Endothelial cell of umbilical vein (primary cell): Measurements from ENCODE around the gene MAP1S. TPM values are rescaled to one million over a fixed set of nuclear protein-coding genes. Genes with fewer than 3 reads are reported as not detected.

Experiments
- BruUV-seq: library from RNA; stranded (reverse); fragments of 400-500 nt; replicated peaks from 2 replicates; lab custom pipeline; 2021; lab: Mats Ljungman, UMichigan
- CTCF ChIA-PET: fragments of 300-600, 350-600 bp; sonication (Branson Sonifier 250); formaldehyde crosslinking; loops from one replicate; lab custom pipeline; 2021; ENCODE audit warnings: antibody characterized with exemption, inconsistent platforms; lab: Charles Lee
- POLR2A ChIA-PET: fragments of 300-600, 350-600 bp; sonication (Branson Sonifier 250); formaldehyde crosslinking; loops from one replicate; lab custom pipeline; 2021; ENCODE audit warnings: antibody characterized with exemption, inconsistent platforms; lab: Charles Lee
- DNase-seq: peaks from one replicate; pipeline ENCODE4 v3.0.0-alpha.2; 2011; ENCODE audit warnings: low read depth, low spot score
- FAIRE-seq: peaks from 2 replicates; lab custom pipeline; 2011; peaks lifted over from hg19 to GRCh38; lab: Jason Lieb, UNC
- H2AFZ ChIP-seq: 2 replicates; pipeline ENCODE4 v1.6.0; 2012; ENCODE audit warnings: low read depth, low read length, control low read depth, inconsistent platforms
- H3K27ac ChIP-seq: 2 replicates; pipeline ENCODE4 v1.5.1; 2011; ENCODE audit warnings: low read depth, mild to moderate bottlenecking, control low read depth, low read length, moderate library complexity; ENCODE audit not compliant: insufficient read depth
- H3K27me3 ChIP-seq, 2 experiments: 2 replicates each; pipeline versions ENCODE4 v1.6.0 to v1.6.1; 2011; ENCODE audit warnings: low read length in 2 of 2, mixed read lengths in 1 of 2; ENCODE audit not compliant: control insufficient read depth in 2 of 2, insufficient read depth in 2 of 2
- H3K36me3 ChIP-seq, 2 experiments: 2 replicates in 1 of 2; 3 replicates in 1 of 2; pipeline ENCODE4 v1.5.1; 2011; ENCODE audit warnings: low read length in 2 of 2, mild to moderate bottlenecking in 1 of 2, moderate library complexity in 1 of 2; ENCODE audit not compliant: control insufficient read depth in 2 of 2, insufficient read depth in 2 of 2; ENCODE audit errors: extremely low read depth in 1 of 2
- H3K4me1 ChIP-seq: 3 replicates; pipeline ENCODE4 v1.5.1; 2011; ENCODE audit warnings: mild to moderate bottlenecking, low read length; ENCODE audit not compliant: control insufficient read depth, insufficient read depth; ENCODE audit errors: extremely low read depth
- H3K4me2 ChIP-seq: 2 replicates; pipeline ENCODE4 v1.6.1; 2011; ENCODE audit warnings: low read length, control low read depth, mixed read lengths; ENCODE audit not compliant: insufficient read depth
- H3K4me3 ChIP-seq, 3 experiments: fragments of 200-600 bp in 1 of 3; sonication (generic), shearing (Covaris generic) in 1 of 3; replicated peaks in 1 of 3; 2 replicates each; pipeline ENCODE4 v1.5.1; 2011 to 2016; ENCODE audit warnings: control low read depth in 3 of 3, low read length in 3 of 3, mild to moderate bottlenecking in 2 of 3, inconsistent platforms in 1 of 3, low read depth in 1 of 3, moderate library complexity in 1 of 3; ENCODE audit not compliant: insufficient read depth in 1 of 3
- H3K79me2 ChIP-seq: 2 replicates; pipeline ENCODE4 v1.6.0; 2012; ENCODE audit warnings: low read length, inconsistent platforms; ENCODE audit not compliant: control insufficient read depth, insufficient read depth
- H3K9ac ChIP-seq: replicated peaks from 2 replicates; pipeline ENCODE3; 2011; ENCODE audit warnings: low read length, control low read depth; ENCODE audit not compliant: insufficient read depth; ENCODE audit errors: extremely low read depth
- H3K9me1 ChIP-seq: replicated peaks from 3 replicates; pipeline ENCODE4 v1.6.0; 2011; ENCODE audit warnings: mild to moderate bottlenecking, low read length; ENCODE audit not compliant: control insufficient read depth, insufficient read depth; ENCODE audit errors: extremely low read depth
- H3K9me3 ChIP-seq: replicated peaks from 2 replicates; pipeline ENCODE4 v1.5.1; 2012; ENCODE audit warnings: low read length, inconsistent platforms; ENCODE audit not compliant: control insufficient read depth, insufficient read depth
- H4K20me1 ChIP-seq: replicated peaks from 2 replicates; pipeline ENCODE3; 2011; ENCODE audit warnings: mild to moderate bottlenecking, low read length; ENCODE audit not compliant: control insufficient read depth, insufficient read depth; ENCODE audit errors: extremely low read depth
- CTCF ChIP-seq, 2 donors: IDR thresholded peaks; 1 replicate in 1 of 2; 2 replicates in 1 of 2; pipeline ENCODE4 v1.5.1; 2011; ENCODE audit warnings: low read length in 2 of 2, mild to moderate bottlenecking in 2 of 2, moderate library complexity in 2 of 2, control low read depth in 1 of 2, inconsistent platforms in 1 of 2, low read depth in 1 of 2; ENCODE audit not compliant: insufficient read depth in 1 of 2; ENCODE audit errors: extremely low read depth in 1 of 2
- EZH2 ChIP-seq: IDR thresholded peaks from 2 replicates; pipeline ENCODE4 v1.6.1; 2012; ENCODE audit warnings: borderline replicate concordance, low read depth, mild to moderate bottlenecking, moderate library complexity, low read length, inconsistent platforms; ENCODE audit not compliant: severe bottlenecking
- FOS ChIP-seq: IDR thresholded peaks from 2 replicates; pipeline ENCODE4 v1.6.1; 2011; ENCODE audit warnings: mild to moderate bottlenecking, low read length, moderate library complexity, borderline replicate concordance; ENCODE audit not compliant: insufficient read depth
- GATA2 ChIP-seq: IDR thresholded peaks from 2 replicates; pipeline ENCODE4 v1.7.0; 2011; ENCODE audit warnings: low read depth, mild to moderate bottlenecking, moderate library complexity, mixed read lengths, low read length; ENCODE audit not compliant: insufficient read length, insufficient read depth
- JUN ChIP-seq: IDR thresholded peaks from 2 replicates; pipeline ENCODE4 v1.6.1; 2011; ENCODE audit warnings: borderline replicate concordance, low read depth; ENCODE audit not compliant: insufficient read length, insufficient read depth
- MAX ChIP-seq: IDR thresholded peaks from 2 replicates; pipeline ENCODE4 v1.6.1; 2011; ENCODE audit not compliant: insufficient read depth, insufficient read length
- MYC ChIP-seq: IDR thresholded peaks from one replicate; pipeline ENCODE4 v1.6.1; 2011; ENCODE audit warnings: mild to moderate bottlenecking, low read depth, low read length
- POLR2A ChIP-seq: IDR thresholded peaks from 2 replicates; pipeline ENCODE4 v1.6.1; 2012; ENCODE audit warnings: low read depth, mild to moderate bottlenecking, control low read depth, low read length
- POLR2AphosphoS5 ChIP-seq: IDR thresholded peaks from 2 replicates; pipeline ENCODE4 v1.6.1; 2012; ENCODE audit warnings: low read depth, mild to moderate bottlenecking, control low read depth, low read length, moderate library complexity; ENCODE audit not compliant: insufficient read depth
- dilution Hi-C: fragments of 300-500 bp; cut with MboI; formaldehyde crosslinking; loops from one replicate; pipeline ENCODE4 v1.15.0; 2019; ENCODE audit warnings: low sequenced_read_pairs; ENCODE audit not compliant: extremely low pct_ligation_motif_present
- intact Hi-C: fragments of 100-400 bp; cut with micrococcal nuclease; formaldehyde crosslinking; loops from one replicate; pipeline ENCODE4 v1.10.0; 2022
- polyA plus RNA-seq, 4 experiments: library from polyadenylated mRNA; depleted of rRNA in 3 of 4; stranded (reverse) in 3 of 4; unstranded in 1 of 4; fragments of >200 nt; gene quantifications; 2 replicates each; pipeline versions ENCODE4 v1.2.1 to v1.2.3, GENCODE V29; 2011 to 2012; ENCODE audit warnings: missing spikeins in 1 of 4
- total RNA-seq: library from RNA; stranded (reverse); gene quantifications from 2 replicates; pipeline ENCODE4 v1.2.3, GENCODE V29; 2021

The MAP1S gene
- total and polyA plus RNA-seq, 2 donors (not counting 3 experiments of a cell fraction or from before 2014, with no cell fraction given) = 94.8 to 143 TPM

- DNase-seq = peak; percentile 73
- Histone ChIP-seq H3K9ac (no peak overlapping the region), H3K27me3 (no peaks in the 10 kb centered on the region), H3K4me1 (peaks cover 3% of the 10 kb centered on the region), H3K9me3 (no peaks in the 10 kb centered on the region), H3K79me2 (no peaks in the 10 kb centered on the region), H4K20me1 (no peaks in the 10 kb centered on the region), H3K27ac (no peak overlapping the region), H2AFZ (peak overlapping the region; percentile 10), H3K4me3 (no peak overlapping the region), H3K4me2 (peak overlapping the region; percentile 13), H3K9me1 (no peaks in the 10 kb centered on the region), H3K36me3 (no peaks in the 10 kb centered on the region)
- dilution Hi-C loops (no loop called here), intact Hi-C loops (loop anchor here (1.0 to 2.0 kb wide), 2 partner anchors 62 to 160 kb away; no protein-coding TSS in a partner anchor)
- POLR2A ChIA-PET = interaction anchor here (0.6 to 0.8 kb wide), 4 partner anchors 27 to 361 kb away, joined by 3 to 7 read pairs (median 4); partner anchors contain the start of gene BST2
- TF ChIP-seq CTCF (IDR thresholded peaks at IDR 0.05; ENCODE audit: extremely low read depth in 1 of 2, insufficient read depth in 1 of 2, low read depth in 1 of 2, low read length in 2 of 2) = peak; percentile 96 to 97
- no peak for TF ChIP-seq POLR2A
- CTCF ChIA-PET = interaction anchor here (0.6 to 3.1 kb wide), 78 partner anchors 8 to 518 kb away, joined by 3 to 182 read pairs (median 5); partner anchors contain the start of genes B3GNT3, CCDC124, MAP1S and PGLS
- no TSS peak for BruUV-seq
- FAIRE-seq = peak; percentile 85
Measured at GRCh38 chr19:17766543-17767131, 47.4 kb downstream of the MAP1S start.

- ChIA-PET POLR2A (interaction anchor here (0.6 kb wide), 1 partner anchor 164 kb away, joined by 3 read pairs; no protein-coding TSS in a partner anchor), CTCF (interaction anchor here (0.6 to 3.1 kb wide), 24 partner anchors 9 to 519 kb away, joined by 3 to 182 read pairs (median 7); partner anchors contain the start of genes MAP1S, PGLS and RPL18A)
- no peak overlapping the region for H2AFZ ChIP-seq
- intact Hi-C loops (loop anchor here (2.0 kb wide), 1 partner anchor 161 kb away; no protein-coding TSS in a partner anchor), dilution Hi-C loops (no loop called here)
- H3K9ac ChIP-seq = no peak overlapping the region
- no peak for FAIRE-seq
- H3K36me3 ChIP-seq = no peaks in the 10 kb centered on the region
- no peaks in the 10 kb centered on the region for H3K79me2 ChIP-seq
- H3K9me1 ChIP-seq = no peaks in the 10 kb centered on the region
- no peak overlapping the region for H3K27ac ChIP-seq
- TF ChIP-seq JUN (no peak), CTCF (IDR thresholded peaks at IDR 0.05; ENCODE audit: extremely low read depth in 1 of 2, insufficient read depth in 1 of 2, low read depth in 1 of 2, low read length in 2 of 2) (no peak), POLR2AphosphoS5 (no peak), POLR2A (no peak), MAX (no peak), MYC (no peak), EZH2 (no peak), GATA2 (no peak), FOS (no peak)
- no peak overlapping the region for H3K4me2 ChIP-seq
- no peaks in the 10 kb centered on the region for H3K27me3 ChIP-seq
- no peaks in the 10 kb centered on the region for H3K9me3 ChIP-seq
- no peak for DNase-seq
- no TSS peak for BruUV-seq
- H4K20me1 ChIP-seq = no peaks in the 10 kb centered on the region
- H3K4me1 ChIP-seq = peaks cover 3% of the 10 kb centered on the region
- no peak overlapping the region for H3K4me3 ChIP-seq
Measured at GRCh38 chr19:17767559-17767958, 48.3 kb downstream of the MAP1S start.
